Testis (tissue), 2 donors: ENCODE measurements around the gene IL17F.

ENCODE experiments used
- POLR2A ChIP-seq: fragments of 450-650 bp; IDR thresholded peaks from one replicate; pipeline ENCODE4 v1.6.1; 2017; ENCODE audit warnings: antibody characterized with exemption, mild to moderate bottlenecking, moderate library complexity
- TF ChIP-seq, protein P1 (sequence below), 3 experiments: fragments of 450-650 bp in 2 of 3; fragments of 200-600 bp in 1 of 3; sonication (generic) in 1 of 3; IDR thresholded peaks; one replicate each; pipeline ENCODE4 v1.5.1; 2016 to 2019; ENCODE audit warnings: antibody characterized with exemption in 3 of 3, mild to moderate bottlenecking in 2 of 3, moderate library complexity in 1 of 3

DNA sequence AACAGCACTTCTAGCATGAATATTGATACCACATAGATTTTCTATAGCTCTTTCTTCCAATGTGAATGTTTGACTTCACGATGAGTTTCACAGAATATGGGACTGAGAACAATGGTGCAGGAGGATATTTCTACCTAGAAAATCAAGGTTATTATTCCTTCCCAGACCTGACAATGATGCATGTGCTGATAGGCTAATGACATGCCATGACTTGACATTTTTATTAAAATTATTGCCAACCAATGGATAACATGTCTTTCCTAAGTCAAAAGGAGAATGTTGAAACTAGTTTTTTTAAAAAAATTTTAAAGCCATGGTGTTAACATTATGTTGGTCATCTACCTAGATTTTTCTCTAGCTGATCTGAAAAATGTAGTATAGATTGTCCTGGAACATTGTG, 57.2 kb downstream of the IL17F start:
- TF ChIP-seq, protein P1, sequence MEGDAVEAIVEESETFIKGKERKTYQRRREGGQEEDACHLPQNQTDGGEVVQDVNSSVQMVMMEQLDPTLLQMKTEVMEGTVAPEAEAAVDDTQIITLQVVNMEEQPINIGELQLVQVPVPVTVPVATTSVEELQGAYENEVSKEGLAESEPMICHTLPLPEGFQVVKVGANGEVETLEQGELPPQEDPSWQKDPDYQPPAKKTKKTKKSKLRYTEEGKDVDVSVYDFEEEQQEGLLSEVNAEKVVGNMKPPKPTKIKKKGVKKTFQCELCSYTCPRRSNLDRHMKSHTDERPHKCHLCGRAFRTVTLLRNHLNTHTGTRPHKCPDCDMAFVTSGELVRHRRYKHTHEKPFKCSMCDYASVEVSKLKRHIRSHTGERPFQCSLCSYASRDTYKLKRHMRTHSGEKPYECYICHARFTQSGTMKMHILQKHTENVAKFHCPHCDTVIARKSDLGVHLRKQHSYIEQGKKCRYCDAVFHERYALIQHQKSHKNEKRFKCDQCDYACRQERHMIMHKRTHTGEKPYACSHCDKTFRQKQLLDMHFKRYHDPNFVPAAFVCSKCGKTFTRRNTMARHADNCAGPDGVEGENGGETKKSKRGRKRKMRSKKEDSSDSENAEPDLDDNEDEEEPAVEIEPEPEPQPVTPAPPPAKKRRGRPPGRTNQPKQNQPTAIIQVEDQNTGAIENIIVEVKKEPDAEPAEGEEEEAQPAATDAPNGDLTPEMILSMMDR (IDR thresholded peaks at IDR 0.05), result no peak
- TF ChIP-seq POLR2A, result no peak
